WTC11 (cell line): ENCODE measurements around the gene FGF12. TPM values are rescaled to one million over a fixed set of nuclear protein-coding genes. Genes with fewer than 3 reads are reported as not detected.
A peak's percentile ranks its signal among the peaks of the same experiment; 100 is the strongest.

Experiments
- ATAC-seq: fragments of 200-7000 bp; cut with Tn5 transposase; 2 replicates; pipeline ENCODE4 v1.10.0; 2021; ENCODE audit warnings: mild to moderate bottlenecking, moderate library complexity
- CTCF ChIA-PET: fragments of 300-600 bp; sonication (Branson Sonifier 250); formaldehyde crosslinking; loops from one replicate; lab custom pipeline; 2021; ENCODE audit warnings: antibody characterized with exemption; lab: Charles Lee
- POLR2A ChIA-PET: fragments of 350-600 bp; sonication (Branson Sonifier 250); formaldehyde crosslinking; loops from one replicate; lab custom pipeline; 2021; ENCODE audit warnings: antibody characterized with exemption; lab: Charles Lee
- DNase-seq: peaks from one replicate; pipeline ENCODE4 v3.0.0; 2021; ENCODE audit warnings: low spot score
- H3K27ac Mint-ChIP-seq: 2 replicates; pipeline ENCODE4 v1.8.0; 2021; ENCODE audit warnings: mixed read lengths
- H3K27me3 Mint-ChIP-seq: 2 replicates; pipeline ENCODE4 v1.8.0; 2021; ENCODE audit warnings: low read depth, mild to moderate bottlenecking, moderate library complexity, mixed read lengths
- H3K36me3 Mint-ChIP-seq: 2 replicates; pipeline ENCODE4 v1.8.0; 2021; ENCODE audit warnings: mixed read lengths
- H3K4me1 Mint-ChIP-seq: 2 replicates; pipeline ENCODE4 v1.8.0; 2022; ENCODE audit warnings: mixed read lengths
- H3K4me3 Mint-ChIP-seq: 2 replicates; pipeline ENCODE4 v1.8.0; 2021; ENCODE audit warnings: mild to moderate bottlenecking, moderate library complexity, mixed read lengths
- H3K9me3 Mint-ChIP-seq: 2 replicates; pipeline ENCODE4 v1.8.0; 2021; ENCODE audit warnings: mixed read lengths
- AFF4 ChIP-seq: sonication (generic); formaldehyde crosslinking; IDR thresholded peaks from 2 replicates; pipeline ENCODE4 v1.8.1; 2023; ENCODE audit warnings: mild to moderate bottlenecking, missing genetic modification reagents, borderline replicate concordance
- CREM ChIP-seq: sonication (generic); formaldehyde crosslinking; IDR thresholded peaks from 2 replicates; pipeline ENCODE4 v1.8.1; 2022; ENCODE audit warnings: mild to moderate bottlenecking, missing genetic modification reagents, moderate library complexity
- EMX1 ChIP-seq: fragments of 250-450 bp; sonication (Bioruptor Pico); IDR thresholded peaks from 2 replicates; pipeline ENCODE4 v1.8.0; 2021; ENCODE audit warnings: mild to moderate bottlenecking
- ETV6 ChIP-seq: sonication (generic); formaldehyde crosslinking; IDR thresholded peaks from 2 replicates; pipeline ENCODE4 v1.8.1; 2022; ENCODE audit warnings: mild to moderate bottlenecking, missing genetic modification reagents
- GTF2I ChIP-seq: fragments of 250-450 bp; sonication (Bioruptor Pico); conservative IDR thresholded peaks from 2 replicates; pipeline ENCODE4 v1.4.0; 2021; ENCODE audit warnings: mild to moderate bottlenecking
- NR1H2 ChIP-seq: sonication (generic); formaldehyde crosslinking; IDR thresholded peaks from 2 replicates; pipeline ENCODE4 v1.9.0; 2021; ENCODE audit warnings: mild to moderate bottlenecking, moderate library complexity, missing genetic modification reagents
- NR2C2 ChIP-seq: sonication (generic); formaldehyde crosslinking; IDR thresholded peaks from 2 replicates; pipeline ENCODE4 v1.8.0; 2022; ENCODE audit warnings: mild to moderate bottlenecking, missing genetic modification reagents
- PRDM15 ChIP-seq: sonication (generic); formaldehyde crosslinking; IDR thresholded peaks from 2 replicates; pipeline ENCODE4 v1.8.0; 2022; ENCODE audit warnings: missing genetic modification reagents
- SMAD4 ChIP-seq: sonication (generic); formaldehyde crosslinking; IDR thresholded peaks from 2 replicates; pipeline ENCODE4 v1.8.0; 2022; ENCODE audit warnings: mild to moderate bottlenecking, missing genetic modification reagents
- ZBTB21 ChIP-seq: sonication (generic); formaldehyde crosslinking; IDR thresholded peaks from 2 replicates; pipeline ENCODE4 v1.8.1; 2023; ENCODE audit warnings: mild to moderate bottlenecking, missing genetic modification reagents, borderline replicate concordance
- ZNF263 ChIP-seq: sonication (generic); formaldehyde crosslinking; IDR thresholded peaks from 2 replicates; pipeline ENCODE4 v1.8.1; 2022; ENCODE audit warnings: low read depth, mild to moderate bottlenecking, moderate library complexity, missing genetic modification reagents
- ZNF317 ChIP-seq: sonication (generic); formaldehyde crosslinking; IDR thresholded peaks from 2 replicates; pipeline ENCODE4 v1.8.1; 2023; ENCODE audit warnings: low read depth, mild to moderate bottlenecking, moderate library complexity, missing genetic modification reagents, borderline replicate concordance
- ZNF416 ChIP-seq: fragments of 250-450 bp; sonication (Bioruptor Pico); IDR thresholded peaks from 2 replicates; pipeline ENCODE4 v1.9.0; 2021; ENCODE audit warnings: mild to moderate bottlenecking, inconsistent platforms
- ZNF671 ChIP-seq: fragments of 250-450 bp; sonication (Bioruptor Pico); IDR thresholded peaks from 2 replicates; pipeline ENCODE4 v1.8.0; 2021; ENCODE audit warnings: mild to moderate bottlenecking
- total RNA-seq: library from RNA; stranded (reverse); gene quantifications from 3 replicates; pipeline ENCODE4 v1.2.3, GENCODE V29; 2021
- TF ChIP-seq, protein P1 (sequence below): sonication (generic); formaldehyde crosslinking; IDR thresholded peaks from 2 replicates; pipeline ENCODE4 v1.8.0; 2023; ENCODE audit warnings: missing genetic modification reagents

The FGF12 gene
- total RNA-seq, 1 experiment from 2014 or later = 13.5 TPM

DNA sequence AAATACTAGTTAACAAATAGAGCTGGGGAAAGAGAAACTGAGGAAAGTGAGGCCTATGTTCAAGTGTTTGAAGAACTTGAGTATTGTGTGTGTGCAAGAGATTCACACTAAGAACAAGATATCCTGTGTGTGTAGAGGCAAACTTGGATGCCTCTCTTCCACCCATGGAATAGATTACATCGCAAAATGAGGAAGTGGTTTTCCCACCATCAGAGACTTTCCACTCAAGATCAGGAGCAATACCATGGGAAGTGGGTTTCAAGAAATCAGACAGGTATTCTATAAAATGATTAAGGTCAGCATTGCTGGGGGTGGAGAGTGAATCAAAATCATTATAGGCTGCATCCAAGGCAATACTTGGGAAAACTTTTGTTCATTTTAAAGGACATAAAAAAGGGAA, 308.0 kb downstream of the FGF12 start (continued):
- TF ChIP-seq ZNF263 (CRISPR knock-in tag) (no peak), ETV6 (no peak), CREM (CRISPR knock-in tag) (no peak), ZNF416 (CRISPR knock-in tag) (no peak), SMAD4 (CRISPR knock-in tag) (no peak), NR1H2 (CRISPR knock-in tag) (no peak), NR2C2 (no peak), ZNF317 (CRISPR knock-in tag) (no peak), GTF2I (CRISPR knock-in tag) (no peak)
- TF ChIP-seq, protein P1, sequence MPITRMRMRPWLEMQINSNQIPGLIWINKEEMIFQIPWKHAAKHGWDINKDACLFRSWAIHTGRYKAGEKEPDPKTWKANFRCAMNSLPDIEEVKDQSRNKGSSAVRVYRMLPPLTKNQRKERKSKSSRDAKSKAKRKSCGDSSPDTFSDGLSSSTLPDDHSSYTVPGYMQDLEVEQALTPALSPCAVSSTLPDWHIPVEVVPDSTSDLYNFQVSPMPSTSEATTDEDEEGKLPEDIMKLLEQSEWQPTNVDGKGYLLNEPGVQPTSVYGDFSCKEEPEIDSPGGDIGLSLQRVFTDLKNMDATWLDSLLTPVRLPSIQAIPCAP (CRISPR knock-in tag) = no peak

DNA sequence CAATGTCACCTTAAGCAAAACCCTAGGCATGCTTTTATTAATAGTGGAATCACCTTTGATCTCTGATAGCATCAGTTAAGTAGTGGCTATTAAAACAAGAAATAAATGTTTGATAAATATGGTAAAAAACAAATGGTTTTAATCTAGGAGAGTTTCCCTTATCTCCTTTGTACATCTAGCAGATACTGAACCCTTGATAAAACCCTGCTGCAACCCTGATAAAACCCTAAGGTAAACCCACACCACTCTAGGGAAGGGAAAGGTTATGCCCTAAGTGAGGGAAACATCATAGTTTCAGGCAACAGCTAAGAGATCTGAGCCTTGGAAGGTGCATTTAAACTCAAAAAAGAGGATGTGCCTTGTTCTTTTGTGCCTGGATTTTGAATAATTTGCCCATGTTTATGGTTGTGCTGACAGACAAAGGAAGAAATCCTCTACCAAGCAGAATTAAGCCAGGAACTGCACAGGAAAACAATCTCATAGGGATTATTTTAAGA, 309.7 kb downstream of the FGF12 start:
- peak overlapping the region; percentile 50; the same call in 1 of the 2 replicates for H3K27ac Mint-ChIP-seq
- POLR2A ChIA-PET = no interaction called here
- CTCF ChIA-PET = interaction anchor here (1.3 kb wide), 1 partner anchor 27 kb away, joined by 6 read pairs; no protein-coding TSS in a partner anchor
- H3K36me3 Mint-ChIP-seq = no peaks in the 10 kb centered on the region
- TF ChIP-seq EMX1 (CRISPR knock-in tag) = no peak
- TF ChIP-seq ZNF671 (CRISPR knock-in tag) = 0 out of 2 replicates have a peak, but pooled peaks have one; percentile 62
- no peak for TF ChIP-seq ZNF416 (CRISPR knock-in tag)
- TF ChIP-seq, all 79 proteins: peak for 1
- H3K9me3 Mint-ChIP-seq = peaks cover 4% of the 10 kb centered on the region; the same call in 1 of the 2 replicates
- H3K4me3 Mint-ChIP-seq = 0 out of 2 replicates have a peak overlapping the region, but pooled peaks have one; percentile 24
- H3K4me1 Mint-ChIP-seq = peaks cover 78% of the 10 kb centered on the region
- peak; percentile 42 for ATAC-seq
- DNase-seq = no peak
- H3K27me3 Mint-ChIP-seq = peaks cover 43% of the 10 kb centered on the region

GRCh38 chr3:192417017-192417416, 310.3 kb downstream of the FGF12 start:
- Mint-ChIP-seq H3K27ac (no peak overlapping the region), H3K9me3 (peaks cover 4% of the 10 kb centered on the region; the same call in 1 of the 2 replicates), H3K4me1 (peaks cover 78% of the 10 kb centered on the region), H3K4me3 (peak overlapping the region; percentile 24; the same call in 1 of the 2 replicates), H3K27me3 (peaks cover 48% of the 10 kb centered on the region), H3K36me3 (no peaks in the 10 kb centered on the region)
- ChIA-PET CTCF (interaction anchor here (1.3 kb wide), 1 partner anchor 27 kb away, joined by 6 read pairs; no protein-coding TSS in a partner anchor), POLR2A (no interaction called here)
- DNase-seq (no peak), ATAC-seq (peak; percentile 67)
- TF ChIP-seq AFF4 (CRISPR knock-in tag) (0 out of 2 replicates have a peak, but pooled peaks have one; percentile 30), ZBTB21 (CRISPR knock-in tag) (0 out of 2 replicates have a peak, but pooled peaks have one; percentile 64), PRDM15 (CRISPR knock-in tag) (no peak)
